BJ (cell line): ENCODE data around the gene RFX6. TPM values are rescaled to one million over a fixed set of nuclear protein-coding genes. Genes with fewer than 3 reads are reported as not detected.

Experiments used
- CTCF ChIA-PET: fragments of 350-600 bp; formaldehyde crosslinking; extraction: SDS; loops from one replicate; lab custom pipeline; 2021; ENCODE audit warnings: antibody characterized with exemption, inconsistent platforms; lab: Yijun Ruan, JAX
- POLR2A ChIA-PET: fragments of 300-600 bp; sonication (Branson Sonifier 250); formaldehyde crosslinking; extraction: SDS; loops from one replicate; lab custom pipeline; 2021; ENCODE audit warnings: antibody characterized with exemption; lab: Charles Lee
- DNase-seq: peaks from one replicate; pipeline ENCODE4 v3.0.0-alpha.2; 2011; ENCODE audit warnings: low read depth
- H3K27me3 ChIP-seq: 2 replicates; pipeline ENCODE4 v1.6.0; 2011; ENCODE audit warnings: low read length; ENCODE audit not compliant: control insufficient read depth, insufficient read depth
- H3K36me3 ChIP-seq: 2 replicates; pipeline ENCODE4 v1.5.1; 2011; ENCODE audit warnings: low read length; ENCODE audit not compliant: control insufficient read depth, insufficient read depth
- H3K4me3 ChIP-seq: 2 replicates; pipeline ENCODE4 v1.5.1; 2011; ENCODE audit warnings: low read depth, mild to moderate bottlenecking, control low read depth, low read length
- polyA plus RNA-seq: library from polyadenylated mRNA; depleted of rRNA; stranded (reverse); fragments of >200 nt; gene quantifications from 2 replicates; pipeline ENCODE4 v1.2.3, GENCODE V29; 2011
- TF ChIP-seq, protein P1 (sequence below): IDR thresholded peaks from 2 replicates; pipeline ENCODE4 v1.5.1; 2011; ENCODE audit warnings: low read depth, mild to moderate bottlenecking, control low read depth, inconsistent platforms, low read length, moderate library complexity; ENCODE audit not compliant: insufficient read depth

Gene RFX6
- polyA plus RNA-seq, 1 experiment = not detected

DNA sequence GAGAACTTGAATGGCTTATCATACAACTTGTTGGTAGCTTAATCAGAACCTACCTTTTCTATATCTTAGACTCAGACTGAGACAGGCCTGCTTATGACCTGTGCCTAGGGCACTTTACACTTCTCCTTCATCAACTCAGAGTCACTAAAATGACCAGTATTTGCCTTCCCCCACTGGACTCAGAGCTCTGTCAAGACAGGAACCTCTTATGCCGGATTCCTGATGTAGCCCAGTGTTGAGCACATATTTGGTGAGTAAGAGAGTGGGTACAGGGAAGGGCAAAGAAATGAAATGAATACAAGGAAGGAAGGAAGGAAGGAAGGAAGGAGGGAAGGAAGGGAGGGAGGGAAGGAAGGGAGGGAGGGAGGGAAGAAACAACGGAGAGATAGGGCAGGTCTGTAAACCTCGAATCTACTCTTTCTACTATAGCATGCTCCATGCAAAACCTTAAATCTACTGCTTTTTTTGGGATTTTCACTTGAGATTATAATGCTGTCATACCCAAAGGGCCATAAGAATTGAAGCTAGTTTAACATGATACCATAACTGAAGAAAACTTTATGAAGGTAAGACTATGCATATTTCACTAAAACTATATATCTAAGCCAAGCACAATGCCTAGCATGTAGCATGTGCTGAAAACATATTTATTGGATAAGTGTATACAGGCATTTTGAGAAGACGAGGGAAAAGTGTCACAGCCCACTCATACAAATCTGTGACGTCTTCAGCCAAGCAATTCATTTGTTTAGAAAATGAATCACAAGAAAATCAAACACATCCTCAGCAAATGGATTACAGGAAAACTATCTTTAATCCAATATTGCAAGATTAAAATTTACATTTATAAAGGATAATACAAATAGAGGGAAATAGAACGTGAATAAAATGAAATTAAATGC is 89.9 kb downstream of the RFX6 start:
- H3K4me3 ChIP-seq = no peak overlapping the region
- no peak for DNase-seq
- CTCF ChIA-PET = no interaction called here
- TF ChIP-seq, protein P1, sequence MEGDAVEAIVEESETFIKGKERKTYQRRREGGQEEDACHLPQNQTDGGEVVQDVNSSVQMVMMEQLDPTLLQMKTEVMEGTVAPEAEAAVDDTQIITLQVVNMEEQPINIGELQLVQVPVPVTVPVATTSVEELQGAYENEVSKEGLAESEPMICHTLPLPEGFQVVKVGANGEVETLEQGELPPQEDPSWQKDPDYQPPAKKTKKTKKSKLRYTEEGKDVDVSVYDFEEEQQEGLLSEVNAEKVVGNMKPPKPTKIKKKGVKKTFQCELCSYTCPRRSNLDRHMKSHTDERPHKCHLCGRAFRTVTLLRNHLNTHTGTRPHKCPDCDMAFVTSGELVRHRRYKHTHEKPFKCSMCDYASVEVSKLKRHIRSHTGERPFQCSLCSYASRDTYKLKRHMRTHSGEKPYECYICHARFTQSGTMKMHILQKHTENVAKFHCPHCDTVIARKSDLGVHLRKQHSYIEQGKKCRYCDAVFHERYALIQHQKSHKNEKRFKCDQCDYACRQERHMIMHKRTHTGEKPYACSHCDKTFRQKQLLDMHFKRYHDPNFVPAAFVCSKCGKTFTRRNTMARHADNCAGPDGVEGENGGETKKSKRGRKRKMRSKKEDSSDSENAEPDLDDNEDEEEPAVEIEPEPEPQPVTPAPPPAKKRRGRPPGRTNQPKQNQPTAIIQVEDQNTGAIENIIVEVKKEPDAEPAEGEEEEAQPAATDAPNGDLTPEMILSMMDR = no peak
- H3K27me3 ChIP-seq = peaks cover 3% of the 10 kb centered on the region; the same call in 1 of the 2 replicates
- POLR2A ChIA-PET = no interaction called here
- H3K36me3 ChIP-seq = no peaks in the 10 kb centered on the region

DNA sequence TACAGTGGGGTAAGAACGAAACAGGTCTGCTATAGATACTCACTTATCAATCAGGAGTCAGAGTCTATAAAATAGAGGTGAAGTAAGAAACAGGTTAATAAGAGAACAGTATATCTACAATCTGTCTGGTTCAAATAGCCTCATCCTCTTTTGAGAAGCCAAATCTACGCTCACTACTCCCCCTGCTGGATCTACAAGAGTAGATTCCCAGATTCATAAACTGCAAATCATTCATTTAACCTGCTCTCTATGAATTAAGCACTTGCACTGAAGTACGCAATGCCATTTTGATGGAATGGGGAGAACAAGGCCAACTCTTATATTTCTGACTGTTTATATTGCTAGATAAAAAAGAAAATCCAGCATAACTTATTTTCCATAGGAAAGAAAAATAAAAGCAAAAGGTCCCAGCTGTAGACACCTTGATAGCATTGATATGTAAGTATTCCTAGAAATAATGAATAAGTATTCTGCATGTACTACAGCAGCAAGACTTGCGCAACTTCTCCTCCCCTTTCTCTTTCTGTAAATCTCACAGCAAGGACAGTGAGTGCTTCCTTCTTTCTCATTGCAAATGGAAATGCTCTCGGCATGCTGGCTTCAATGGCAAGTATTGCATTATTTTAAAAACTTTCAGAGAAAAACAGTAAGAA is 92.3 kb downstream of the RFX6 start:
- POLR2A ChIA-PET = no interaction called here
- no peak for DNase-seq
- H3K27me3 ChIP-seq = peaks cover 3% of the 10 kb centered on the region; the same call in 1 of the 2 replicates
- H3K4me3 ChIP-seq = no peak overlapping the region
- TF ChIP-seq, protein P1 = peak; percentile 72
- CTCF ChIA-PET = interaction anchor here (0.6 to 2.3 kb wide), 12 partner anchors 9 to 1295 kb away, joined by 3 to 8 read pairs (median 3); no protein-coding TSS in a partner anchor
- H3K36me3 ChIP-seq = no peaks in the 10 kb centered on the region

DNA sequence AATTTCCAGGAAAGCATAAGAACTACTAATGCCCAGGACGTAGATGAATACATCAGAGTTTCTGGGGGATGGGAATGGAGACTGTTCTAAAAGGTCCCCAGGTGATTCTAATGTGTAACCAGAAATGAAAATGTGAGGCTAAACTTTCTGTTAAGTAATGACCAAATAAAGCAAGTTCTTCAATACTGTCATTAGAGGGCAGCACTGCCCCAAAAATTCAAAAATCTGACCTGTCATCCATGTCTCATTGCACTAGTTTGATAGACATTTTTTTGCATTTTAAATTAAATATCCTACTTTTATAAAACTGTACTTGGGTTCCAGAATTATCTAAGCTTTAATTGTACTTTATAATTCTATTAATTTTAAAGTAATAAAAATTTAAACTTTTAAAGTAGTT is 94.9 kb downstream of the RFX6 start:
- H3K4me3 ChIP-seq = no peak overlapping the region
- no peaks in the 10 kb centered on the region for H3K36me3 ChIP-seq
- no peak for DNase-seq
- ChIA-PET CTCF (interaction anchor here (0.6 to 0.9 kb wide), 3 partner anchors 9 to 812 kb away, joined by 3 to 6 read pairs (median 3); no protein-coding TSS in a partner anchor), POLR2A (no interaction called here)
- H3K27me3 ChIP-seq = peaks cover 3% of the 10 kb centered on the region; the same call in 1 of the 2 replicates
- TF ChIP-seq, protein P1 = peak; percentile 64

DNA sequence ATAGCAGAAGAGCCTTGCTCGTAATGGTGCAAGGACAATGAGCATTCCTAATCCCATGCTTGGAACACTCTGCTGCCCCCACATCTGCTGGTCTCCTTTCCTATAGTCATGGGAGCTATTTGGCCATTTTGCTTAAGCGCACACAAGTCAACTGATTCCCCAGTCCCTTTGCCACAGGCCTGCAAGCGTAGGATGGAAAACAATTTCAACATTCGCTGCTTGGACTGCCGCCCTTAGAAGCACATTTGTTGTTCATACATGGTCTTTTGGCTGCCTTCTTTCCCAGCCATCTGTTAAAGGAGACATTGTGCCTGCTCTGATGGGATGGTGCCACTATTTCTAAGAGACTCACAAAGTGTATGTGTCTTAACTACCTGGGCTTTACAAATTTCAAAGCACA is 96.9 kb downstream of the RFX6 start:
- ChIA-PET CTCF (no interaction called here), POLR2A (no interaction called here)
- H3K4me3 ChIP-seq = no peak overlapping the region
- DNase-seq = no peak
- H3K27me3 ChIP-seq = no peaks in the 10 kb centered on the region
- TF ChIP-seq, protein P1 = no peak
- no peaks in the 10 kb centered on the region for H3K36me3 ChIP-seq
